ENCODE results near the gene CDH13.

DNA sequence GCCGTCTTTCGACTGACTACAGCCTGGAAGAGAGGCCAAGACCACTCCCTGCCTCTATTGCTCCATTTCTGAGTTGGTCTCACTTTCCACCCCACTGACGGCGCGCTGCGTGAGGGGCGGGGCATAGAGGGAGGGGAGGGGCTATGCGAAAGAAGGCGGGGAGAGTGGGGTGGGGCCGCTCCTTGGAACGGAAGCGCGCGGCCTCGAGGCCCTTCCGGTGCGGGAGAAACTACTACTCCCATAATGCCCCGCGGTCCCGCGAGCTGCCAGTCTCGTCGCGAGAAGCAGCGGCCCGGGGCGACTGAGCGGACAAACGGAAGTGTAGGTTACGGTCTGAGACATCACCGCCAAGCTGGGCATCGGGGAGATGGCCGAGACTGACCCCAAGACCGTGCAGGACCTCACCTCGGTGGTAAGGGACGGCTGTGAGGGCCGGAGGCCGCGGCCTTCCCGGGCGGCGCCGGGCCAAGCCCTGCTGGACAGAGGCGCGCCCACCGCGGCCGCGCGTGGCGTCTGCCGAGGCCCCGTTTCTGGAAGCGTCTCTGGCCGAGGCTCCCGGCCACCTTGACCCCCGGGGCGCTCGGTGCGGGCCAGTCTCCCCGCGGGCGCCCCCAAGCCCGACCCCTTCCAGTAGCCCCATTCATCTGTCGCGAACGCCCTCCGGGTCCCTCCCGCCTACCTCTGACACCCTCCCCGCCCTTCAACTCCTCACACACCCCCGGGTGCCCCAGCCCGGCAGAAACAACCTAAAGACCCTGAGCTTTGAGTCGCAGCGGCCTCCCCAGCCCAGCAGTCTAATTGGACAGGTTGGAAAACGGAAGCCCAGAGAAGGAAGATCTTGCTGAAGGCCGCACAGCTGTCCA is 1181.2 kb downstream of the CDH13 start, which contains the start of gene HSBP1:
- TF ChIP-seq, protein P1, sequence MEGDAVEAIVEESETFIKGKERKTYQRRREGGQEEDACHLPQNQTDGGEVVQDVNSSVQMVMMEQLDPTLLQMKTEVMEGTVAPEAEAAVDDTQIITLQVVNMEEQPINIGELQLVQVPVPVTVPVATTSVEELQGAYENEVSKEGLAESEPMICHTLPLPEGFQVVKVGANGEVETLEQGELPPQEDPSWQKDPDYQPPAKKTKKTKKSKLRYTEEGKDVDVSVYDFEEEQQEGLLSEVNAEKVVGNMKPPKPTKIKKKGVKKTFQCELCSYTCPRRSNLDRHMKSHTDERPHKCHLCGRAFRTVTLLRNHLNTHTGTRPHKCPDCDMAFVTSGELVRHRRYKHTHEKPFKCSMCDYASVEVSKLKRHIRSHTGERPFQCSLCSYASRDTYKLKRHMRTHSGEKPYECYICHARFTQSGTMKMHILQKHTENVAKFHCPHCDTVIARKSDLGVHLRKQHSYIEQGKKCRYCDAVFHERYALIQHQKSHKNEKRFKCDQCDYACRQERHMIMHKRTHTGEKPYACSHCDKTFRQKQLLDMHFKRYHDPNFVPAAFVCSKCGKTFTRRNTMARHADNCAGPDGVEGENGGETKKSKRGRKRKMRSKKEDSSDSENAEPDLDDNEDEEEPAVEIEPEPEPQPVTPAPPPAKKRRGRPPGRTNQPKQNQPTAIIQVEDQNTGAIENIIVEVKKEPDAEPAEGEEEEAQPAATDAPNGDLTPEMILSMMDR (IDR thresholded peaks at IDR 0.05; ENCODE audit: low read depth, low read length), result no peak
- no peak for TF ChIP-seq EZH2phosphoT487 (IDR thresholded peaks at IDR 0.05; ENCODE audit: low read depth)

Measured in OCI-LY3 (cell line).